ENCODE measurements around the gene PTPRA. TPM values are rescaled to one million over a fixed set of nuclear protein-coding genes. Genes with fewer than 3 reads are reported as not detected.

Gene PTPRA
- total and polyA plus RNA-seq, 2 of the 8 experiments (the other 6 are each of a cell fraction or from before 2014, with no cell fraction given): 47.7 to 51.3 TPM

DNA sequence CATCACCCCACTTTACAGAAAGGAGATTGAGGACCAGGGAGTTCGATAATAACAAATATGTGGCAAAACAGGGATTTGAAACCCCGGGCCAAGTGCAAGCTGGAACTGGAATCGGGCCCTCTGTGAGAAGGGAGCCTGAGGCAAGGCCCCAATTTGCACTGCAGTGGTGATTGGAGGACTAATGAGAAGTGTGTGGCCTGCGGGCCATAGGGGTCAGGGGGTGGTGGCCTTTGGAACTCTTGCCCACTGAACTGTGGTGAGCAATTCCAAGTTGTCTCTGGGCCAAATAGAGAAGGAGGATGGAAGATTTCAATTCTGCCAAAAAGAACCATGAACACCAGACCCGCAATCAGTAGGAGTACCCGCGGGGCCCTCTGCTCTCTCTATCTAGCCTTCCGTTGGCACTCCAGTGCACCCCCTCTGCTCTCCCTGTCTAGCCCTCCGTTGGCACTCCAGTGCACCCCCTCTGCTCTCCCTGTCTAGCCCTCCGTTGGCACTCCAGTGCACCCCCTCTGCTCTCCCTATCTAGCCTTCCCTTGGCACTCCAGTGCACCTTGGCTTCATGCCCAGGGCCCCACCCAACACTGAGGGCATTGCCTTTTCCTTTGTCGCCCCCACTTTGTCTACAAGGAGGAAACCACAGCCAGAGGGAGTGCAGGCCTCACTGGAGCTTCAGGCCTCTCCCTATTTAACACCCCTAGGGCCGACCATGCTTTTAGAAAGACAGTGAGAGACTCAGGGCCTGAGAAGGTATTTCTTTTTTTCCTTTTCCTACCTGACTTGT is 6.0 kb upstream of the PTPRA start (continued):
- TF ChIP-seq CREB1 (IDR thresholded peaks at IDR 0.05) (no peak), EZH2 (IDR thresholded peaks at IDR 0.05; ENCODE audit: low read depth, low read length, severe bottlenecking) (no peak), JUND (IDR thresholded peaks at IDR 0.05; ENCODE audit: low read length) (no peak), ZNF274 (IDR thresholded peaks at IDR 0.05; ENCODE audit: borderline replicate concordance, extremely low read depth, low read length) (no peak), BACH1 (IDR thresholded peaks at IDR 0.05; ENCODE audit: low read length) (no peak)
- TF ChIP-seq, protein P1, sequence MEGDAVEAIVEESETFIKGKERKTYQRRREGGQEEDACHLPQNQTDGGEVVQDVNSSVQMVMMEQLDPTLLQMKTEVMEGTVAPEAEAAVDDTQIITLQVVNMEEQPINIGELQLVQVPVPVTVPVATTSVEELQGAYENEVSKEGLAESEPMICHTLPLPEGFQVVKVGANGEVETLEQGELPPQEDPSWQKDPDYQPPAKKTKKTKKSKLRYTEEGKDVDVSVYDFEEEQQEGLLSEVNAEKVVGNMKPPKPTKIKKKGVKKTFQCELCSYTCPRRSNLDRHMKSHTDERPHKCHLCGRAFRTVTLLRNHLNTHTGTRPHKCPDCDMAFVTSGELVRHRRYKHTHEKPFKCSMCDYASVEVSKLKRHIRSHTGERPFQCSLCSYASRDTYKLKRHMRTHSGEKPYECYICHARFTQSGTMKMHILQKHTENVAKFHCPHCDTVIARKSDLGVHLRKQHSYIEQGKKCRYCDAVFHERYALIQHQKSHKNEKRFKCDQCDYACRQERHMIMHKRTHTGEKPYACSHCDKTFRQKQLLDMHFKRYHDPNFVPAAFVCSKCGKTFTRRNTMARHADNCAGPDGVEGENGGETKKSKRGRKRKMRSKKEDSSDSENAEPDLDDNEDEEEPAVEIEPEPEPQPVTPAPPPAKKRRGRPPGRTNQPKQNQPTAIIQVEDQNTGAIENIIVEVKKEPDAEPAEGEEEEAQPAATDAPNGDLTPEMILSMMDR (IDR thresholded peaks at IDR 0.05; ENCODE audit: control extremely low read depth in 1 of 3, insufficient read depth in 1 of 3, low read depth in 1 of 3, low read length in 3 of 3): no peak
